HepG2 (cell line): ENCODE data around the gene SLC16A4. TPM values are rescaled to one million over a fixed set of nuclear protein-coding genes. Genes with fewer than 3 reads are reported as not detected.

ENCODE experiments used
- ATAC-seq: fragments of 200-7000 bp; cut with Tn5 transposase; 3 replicates; pipeline ENCODE4 v1.9.1; 2020; ENCODE audit warnings: mild to moderate bottlenecking, moderate library complexity
- BruUV-seq: library from RNA; stranded (reverse); fragments of 400-500 nt; replicated peaks from 2 replicates; lab custom pipeline; 2021; lab: Mats Ljungman, UMichigan
- CTCF ChIA-PET: fragments of 300-600 bp; formaldehyde crosslinking; extraction: SDS; loops from one replicate; lab custom pipeline; 2021; ENCODE audit warnings: low total read pairs, inconsistent platforms, low intra/inter-chr PET ratio; lab: Yijun Ruan, JAX
- POLR2A ChIA-PET: fragments of 350-600 bp; sonication (Branson Sonifier 250); formaldehyde crosslinking; loops from one replicate; lab custom pipeline; 2020; ENCODE audit warnings: antibody characterized with exemption, inconsistent platforms; lab: Yijun Ruan, JAX
- DNase-seq: peaks from one replicate; pipeline ENCODE4 v3.0.0-alpha.2; 2015; ENCODE audit warnings: low spot score
- FAIRE-seq: peaks from 3 replicates; lab custom pipeline; 2011; peaks lifted over from hg19 to GRCh38; lab: Jason Lieb, UNC
- H2AFZ ChIP-seq: one replicate; pipeline ENCODE4 v1.6.1; 2011; ENCODE audit warnings: low read length, inconsistent platforms
- H3K27ac ChIP-seq: fragments of 300-600 bp; 3 replicates; pipeline ENCODE4 v1.8.0; 2011; ENCODE audit warnings: mixed run types, mild to moderate bottlenecking, mixed read lengths, low read length, inconsistent platforms; ENCODE audit not compliant: insufficient read depth; ENCODE audit errors: extremely low read length
- H3K27me3 ChIP-seq, 2 experiments: fragments of 200-600 bp in 1 of 2; 2 replicates in 1 of 2; 3 replicates in 1 of 2; pipeline versions ENCODE4 v1.6.0 to v1.8.0; 2011; ENCODE audit warnings: low read length in 2 of 2, mild to moderate bottlenecking in 2 of 2, moderate library complexity in 2 of 2, inconsistent platforms in 1 of 2; ENCODE audit not compliant: insufficient read depth in 2 of 2, control insufficient read depth in 1 of 2
- H3K36me3 ChIP-seq, 2 experiments: fragments of 200-600 bp in 1 of 2; replicated peaks in 1 of 2; 2 replicates in 1 of 2; 3 replicates in 1 of 2; pipeline versions ENCODE4 v1.5.1 to v1.8.0; 2011; ENCODE audit warnings: low read length in 2 of 2, inconsistent platforms in 1 of 2; ENCODE audit not compliant: insufficient read depth in 2 of 2, control insufficient read depth in 1 of 2
- H3K4me1 ChIP-seq: 2 replicates; pipeline ENCODE4 v1.5.1; 2012; ENCODE audit warnings: low read length, inconsistent platforms; ENCODE audit not compliant: insufficient read depth
- H3K4me2 ChIP-seq: 2 replicates; pipeline ENCODE4 v1.6.0; 2011; ENCODE audit warnings: low read depth, low read length, inconsistent platforms
- H3K4me3 ChIP-seq, 3 experiments: fragments of 200-600 bp in 1 of 3; sonication (generic), shearing (Covaris generic) in 1 of 3; replicated peaks in 1 of 3; 2 replicates each; pipeline ENCODE4 v1.5.1; 2011 to 2016; ENCODE audit warnings: low read length in 3 of 3, inconsistent platforms in 2 of 3, low read depth in 2 of 3, mild to moderate bottlenecking in 2 of 3, control low read depth in 1 of 3, mixed read lengths in 1 of 3; ENCODE audit not compliant: insufficient read depth in 1 of 3
- H3K79me2 ChIP-seq: one replicate; pipeline ENCODE4 v1.6.1; 2011; ENCODE audit warnings: low read length, inconsistent platforms; ENCODE audit not compliant: insufficient read depth
- H3K9ac ChIP-seq: 2 replicates; pipeline ENCODE4 v1.6.0; 2011; ENCODE audit warnings: mild to moderate bottlenecking, low read depth, low read length, inconsistent platforms; ENCODE audit not compliant: insufficient read depth
- H3K9me3 ChIP-seq: 2 replicates; pipeline ENCODE4 v1.5.1; 2012; ENCODE audit warnings: mild to moderate bottlenecking, low read length
- H4K20me1 ChIP-seq: 2 replicates; pipeline ENCODE4 v1.6.0; 2011; ENCODE audit warnings: inconsistent platforms, mild to moderate bottlenecking, low read length, moderate library complexity; ENCODE audit not compliant: insufficient read depth
- BORCS8-MEF2B ChIP-seq: sonication (generic); formaldehyde crosslinking; IDR thresholded peaks from 2 replicates; pipeline ENCODE4 v1.8.0; 2022; ENCODE audit warnings: mild to moderate bottlenecking, missing genetic modification reagents
- KDM5A ChIP-seq: fragments of 200-600 bp; sonication (generic); IDR thresholded peaks from 2 replicates; pipeline ENCODE4 v1.7.0; 2018; ENCODE audit warnings: antibody characterized with exemption, mild to moderate bottlenecking, low read length, borderline replicate concordance
- NCOA1 ChIP-seq: sonication (generic); formaldehyde crosslinking; IDR thresholded peaks from 2 replicates; pipeline ENCODE4 v1.9.0; 2021; ENCODE audit warnings: missing genetic modification reagents
- SYNCRIP ChIP-seq: fragments of 200-400 bp; formaldehyde crosslinking; IDR thresholded peaks from 2 replicates; pipeline ENCODE4 v1.6.1; 2018; ENCODE audit warnings: mild to moderate bottlenecking, low read depth, low read length; ENCODE audit not compliant: insufficient read depth
- ZNF276 ChIP-seq: sonication (generic); formaldehyde crosslinking; IDR thresholded peaks from 2 replicates; pipeline ENCODE4 v1.4.0; 2020; ENCODE audit warnings: mild to moderate bottlenecking, low read depth, missing genetic modification reagents
- ZNF562 ChIP-seq: sonication (generic); formaldehyde crosslinking; IDR thresholded peaks from 2 replicates; pipeline ENCODE4 v1.8.0; 2022; ENCODE audit warnings: missing genetic modification reagents, borderline replicate concordance
- ZNF83 ChIP-seq: sonication (generic); formaldehyde crosslinking; IDR thresholded peaks from 2 replicates; pipeline ENCODE4 v1.4.0; 2020; ENCODE audit warnings: missing genetic modification reagents, mild to moderate bottlenecking, borderline replicate concordance
- WGBS: methylation state at CpG from one replicate; pipeline ENCODE4 v1.1.6; 2017; ENCODE audit warnings: low lambda C conversion rate; 5-methylcytosine and 5-hydroxymethylcytosine counted together
- in situ Hi-C: cut with HindIII; loops from 2 replicates; pipeline ENCODE4 v1.10.0; 2017; ENCODE audit warnings: low pct_unique_long_range_greater_than_20kb; ENCODE audit not compliant: extremely low pct_ligation_motif_present
- intact Hi-C: fragments of 100-400 bp; cut with micrococcal nuclease; formaldehyde crosslinking; loops from one replicate; pipeline ENCODE4 v1.10.0; 2022; ENCODE audit not compliant: unreplicated experiment
- polyA plus RNA-seq, 8 experiments: library from polyadenylated mRNA; depleted of rRNA in 3 of 8; stranded (reverse) in 7 of 8; unstranded in 1 of 8; fragments of >200 nt; fragmentation: Illumina TruSeq in 4 of 8; extraction: Trizol in 4 of 8; gene quantifications; 2 replicates each; pipeline versions ENCODE4 v1.2.1 to v1.2.3, GENCODE V29; 2011 to 2016; ENCODE audit warnings: low read depth in 4 of 8, missing spikeins in 1 of 8, mixed read lengths in 1 of 8; ENCODE audit not compliant: insufficient read depth in 1 of 8
- total RNA-seq, 5 experiments: library from RNA; depleted of rRNA; stranded (reverse); fragments of >200 nt; fragmentation: Illumina TruSeq; extraction: Trizol; gene quantifications; 2 replicates each; pipeline ENCODE4 v1.2.3, GENCODE V29; 2016; ENCODE audit warnings: low read depth in 1 of 5
- TF ChIP-seq, protein P1 (sequence below): sonication (generic); formaldehyde crosslinking; IDR thresholded peaks from 2 replicates; pipeline ENCODE4 v1.9.0; 2021; ENCODE audit warnings: mild to moderate bottlenecking, missing genetic modification reagents

SLC16A4 gene
- total and polyA plus RNA-seq, 2 of the 13 experiments (the other 11 are each of a cell fraction or from before 2014, with no cell fraction given): 1.1 to 1.5 TPM

- H3K27ac ChIP-seq: no peak overlapping the region
- intact Hi-C loops: loop anchor here (5.0 kb wide), 1 partner anchor 42 kb away; the partner anchor contains the start of gene SLC16A4
Measured at GRCh38 chr1:110350360-110350759, 40.5 kb downstream of the SLC16A4 start.

More at GRCh38 chr1:110350360-110350759, 40.5 kb downstream of the SLC16A4 start:
- peaks cover 79% of the 10 kb centered on the region for H3K79me2 ChIP-seq
- no peak overlapping the region for H2AFZ ChIP-seq
- CTCF ChIA-PET: no interaction called here
- no peak overlapping the region for H3K9ac ChIP-seq
- no TSS peak for BruUV-seq
- peak overlapping the region; percentile 16 for H3K4me2 ChIP-seq
- no peaks in the 10 kb centered on the region for H3K27me3 ChIP-seq
- H3K4me1 ChIP-seq: peaks cover 59% of the 10 kb centered on the region
- TF ChIP-seq, protein P1, sequence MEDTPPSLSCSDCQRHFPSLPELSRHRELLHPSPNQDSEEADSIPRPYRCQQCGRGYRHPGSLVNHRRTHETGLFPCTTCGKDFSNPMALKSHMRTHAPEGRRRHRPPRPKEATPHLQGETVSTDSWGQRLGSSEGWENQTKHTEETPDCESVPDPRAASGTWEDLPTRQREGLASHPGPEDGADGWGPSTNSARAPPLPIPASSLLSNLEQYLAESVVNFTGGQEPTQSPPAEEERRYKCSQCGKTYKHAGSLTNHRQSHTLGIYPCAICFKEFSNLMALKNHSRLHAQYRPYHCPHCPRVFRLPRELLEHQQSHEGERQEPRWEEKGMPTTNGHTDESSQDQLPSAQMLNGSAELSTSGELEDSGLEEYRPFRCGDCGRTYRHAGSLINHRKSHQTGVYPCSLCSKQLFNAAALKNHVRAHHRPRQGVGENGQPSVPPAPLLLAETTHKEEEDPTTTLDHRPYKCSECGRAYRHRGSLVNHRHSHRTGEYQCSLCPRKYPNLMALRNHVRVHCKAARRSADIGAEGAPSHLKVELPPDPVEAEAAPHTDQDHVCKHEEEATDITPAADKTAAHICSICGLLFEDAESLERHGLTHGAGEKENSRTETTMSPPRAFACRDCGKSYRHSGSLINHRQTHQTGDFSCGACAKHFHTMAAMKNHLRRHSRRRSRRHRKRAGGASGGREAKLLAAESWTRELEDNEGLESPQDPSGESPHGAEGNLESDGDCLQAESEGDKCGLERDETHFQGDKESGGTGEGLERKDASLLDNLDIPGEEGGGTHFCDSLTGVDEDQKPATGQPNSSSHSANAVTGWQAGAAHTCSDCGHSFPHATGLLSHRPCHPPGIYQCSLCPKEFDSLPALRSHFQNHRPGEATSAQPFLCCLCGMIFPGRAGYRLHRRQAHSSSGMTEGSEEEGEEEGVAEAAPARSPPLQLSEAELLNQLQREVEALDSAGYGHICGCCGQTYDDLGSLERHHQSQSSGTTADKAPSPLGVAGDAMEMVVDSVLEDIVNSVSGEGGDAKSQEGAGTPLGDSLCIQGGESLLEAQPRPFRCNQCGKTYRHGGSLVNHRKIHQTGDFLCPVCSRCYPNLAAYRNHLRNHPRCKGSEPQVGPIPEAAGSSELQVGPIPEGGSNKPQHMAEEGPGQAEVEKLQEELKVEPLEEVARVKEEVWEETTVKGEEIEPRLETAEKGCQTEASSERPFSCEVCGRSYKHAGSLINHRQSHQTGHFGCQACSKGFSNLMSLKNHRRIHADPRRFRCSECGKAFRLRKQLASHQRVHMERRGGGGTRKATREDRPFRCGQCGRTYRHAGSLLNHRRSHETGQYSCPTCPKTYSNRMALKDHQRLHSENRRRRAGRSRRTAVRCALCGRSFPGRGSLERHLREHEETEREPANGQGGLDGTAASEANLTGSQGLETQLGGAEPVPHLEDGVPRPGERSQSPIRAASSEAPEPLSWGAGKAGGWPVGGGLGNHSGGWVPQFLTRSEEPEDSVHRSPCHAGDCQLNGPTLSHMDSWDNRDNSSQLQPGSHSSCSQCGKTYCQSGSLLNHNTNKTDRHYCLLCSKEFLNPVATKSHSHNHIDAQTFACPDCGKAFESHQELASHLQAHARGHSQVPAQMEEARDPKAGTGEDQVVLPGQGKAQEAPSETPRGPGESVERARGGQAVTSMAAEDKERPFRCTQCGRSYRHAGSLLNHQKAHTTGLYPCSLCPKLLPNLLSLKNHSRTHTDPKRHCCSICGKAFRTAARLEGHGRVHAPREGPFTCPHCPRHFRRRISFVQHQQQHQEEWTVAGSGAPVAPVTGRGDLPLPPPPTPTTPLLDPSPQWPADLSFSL (CRISPR knock-in tag): no peak
- no peak for TF ChIP-seq ZNF83
- no peak for TF ChIP-seq KDM5A
- TF ChIP-seq SYNCRIP: no peak
- TF ChIP-seq BORCS8-MEF2B (CRISPR knock-in tag): no peak
- no peak for TF ChIP-seq ZNF562 (CRISPR knock-in tag)
- no peak for TF ChIP-seq ZNF276 (CRISPR knock-in tag)
- no peak for TF ChIP-seq NCOA1 (CRISPR knock-in tag)
- TF ChIP-seq, all 625 proteins: peak for 0
- Histone ChIP-seq H3K9me3 (no peaks in the 10 kb centered on the region), H3K36me3 (peaks cover 2 to 13% of the 10 kb centered on the region in 2 experiments; a peak in 3 of 5 replicates), H3K4me3 (no peak overlapping the region), H4K20me1 (peaks cover 11% of the 10 kb centered on the region)
- WGBS: 96% methylated on average over 2 of the region's 2 CpGs
- peak; percentile 43 for ATAC-seq
- in situ Hi-C loops: no loop called here
- FAIRE-seq: no peak
- DNase-seq: no peak
- POLR2A ChIA-PET: interaction anchor here (1.2 to 4.6 kb wide), 2 partner anchors 11 kb away, joined by 8 to 29 read pairs; partner anchors contain the start of gene RBM15
